Retina (tissue), 1 donor: ENCODE data around the gene AGT.
"Not testable (repeated sequence)": the region's sequence is repeated elsewhere in the genome, so short reads cannot be mapped to it uniquely, and the experiment has no call there.

Source experiments
- DNase-seq: peaks from one replicate; pipeline ENCODE4 v3.0.0-alpha.2; 2016

The AGT gene

DNA sequence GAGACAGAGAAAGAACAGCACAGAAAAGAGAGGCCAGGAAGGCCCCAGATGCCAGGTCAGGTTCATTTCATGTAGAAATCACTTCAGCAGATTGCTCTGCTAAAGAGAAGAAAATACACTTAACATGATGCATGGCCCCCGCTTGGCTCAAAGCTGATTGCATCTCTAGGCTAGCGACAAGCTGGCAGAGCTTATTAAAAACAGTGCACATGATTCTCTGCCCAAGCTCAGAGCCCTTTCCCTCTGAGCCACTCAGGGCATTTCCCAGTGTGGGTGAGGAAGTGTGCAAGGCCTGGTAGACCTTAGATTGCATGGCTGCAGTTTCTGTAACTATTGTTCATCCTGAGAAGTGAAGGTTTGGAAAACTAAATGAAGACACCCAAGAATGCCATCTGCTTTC, 30.0 kb upstream of the AGT start:
- DNase-seq, result no peak

DNA sequence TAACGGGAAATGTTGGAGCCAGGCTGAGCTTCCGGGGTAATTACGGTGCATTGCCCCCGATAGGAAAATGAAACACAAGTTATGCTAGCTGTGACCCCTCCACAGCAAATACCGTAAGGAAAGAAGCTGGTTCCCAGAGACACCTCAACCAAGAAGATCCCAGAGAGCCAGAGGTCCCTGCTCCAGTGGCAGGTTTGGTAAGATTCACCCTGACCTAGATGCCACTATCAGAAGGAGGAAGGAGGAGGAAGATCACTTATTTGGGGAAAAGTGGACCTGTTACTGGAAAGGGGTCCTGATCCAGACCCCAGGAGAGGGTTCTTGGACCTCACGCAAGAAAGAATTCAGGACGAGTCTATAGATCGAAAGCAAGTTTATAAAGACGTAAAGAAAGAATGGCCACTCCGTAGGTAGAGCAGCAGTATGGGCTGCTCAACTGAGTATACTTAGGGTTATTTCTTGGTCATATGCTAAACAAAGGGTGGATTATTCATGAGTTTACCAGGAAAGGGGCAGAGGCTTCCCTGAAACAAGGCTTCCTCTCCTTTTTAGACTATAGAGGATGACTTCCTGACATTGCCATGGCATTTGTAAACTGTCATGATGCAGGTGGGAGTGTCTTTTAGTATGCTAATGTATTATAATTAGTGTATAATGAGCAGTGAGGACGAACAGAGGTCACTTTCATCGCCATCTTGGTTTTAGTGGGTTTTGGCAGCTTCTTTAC, 25.8 kb upstream of the AGT start:
- DNase-seq, result no peak

DNA sequence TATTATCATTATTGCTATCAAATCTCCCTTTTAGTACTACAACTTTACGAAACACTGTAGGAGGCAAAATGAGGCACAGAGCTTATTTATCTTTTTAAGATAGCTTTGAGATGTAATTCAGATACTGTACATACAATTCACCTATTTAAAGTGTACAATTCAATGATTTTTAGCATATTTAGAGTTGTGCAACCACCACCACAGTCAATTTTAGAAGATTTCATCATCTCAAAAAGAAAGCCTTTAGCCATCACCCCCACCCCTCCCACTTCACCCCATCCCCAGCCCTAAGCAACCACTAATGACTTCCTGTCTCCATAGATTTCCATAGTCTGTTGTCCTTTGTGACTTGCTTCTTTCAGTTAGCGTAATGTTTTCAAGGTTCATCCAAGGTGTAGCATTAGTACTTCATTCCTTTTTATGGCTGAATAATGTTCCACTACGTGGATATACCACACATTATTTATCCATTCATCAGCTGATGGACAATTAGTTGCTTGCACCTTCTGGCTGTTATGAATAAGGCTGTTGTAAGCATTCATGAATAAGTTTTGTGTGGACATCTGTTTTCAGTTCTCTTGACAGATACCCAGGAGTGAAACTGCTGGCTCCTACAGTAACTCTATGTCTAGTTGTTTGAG, 23.8 kb upstream of the AGT start:
- no peak for DNase-seq

DNA sequence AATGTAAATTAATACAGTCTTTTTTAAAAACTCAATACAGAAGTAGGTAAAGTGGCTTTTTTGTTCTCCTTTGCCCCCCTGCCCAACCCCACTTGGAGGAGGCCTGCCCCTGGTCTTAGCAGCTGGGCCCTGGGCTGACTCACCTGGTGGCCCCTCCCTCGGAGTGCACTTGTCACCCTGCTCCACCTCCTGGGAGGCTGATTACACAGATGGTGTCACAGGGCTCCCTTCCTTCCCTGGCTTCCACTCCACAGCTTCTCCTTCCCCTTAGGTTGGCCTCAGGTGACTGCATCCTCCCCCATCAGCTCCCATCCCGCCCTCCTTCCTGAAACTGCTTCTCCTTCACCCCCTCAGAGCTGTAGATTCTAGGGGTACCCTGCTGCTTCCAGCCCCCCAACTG, 21.5 kb upstream of the AGT start:
- DNase-seq, result no peak

DNA sequence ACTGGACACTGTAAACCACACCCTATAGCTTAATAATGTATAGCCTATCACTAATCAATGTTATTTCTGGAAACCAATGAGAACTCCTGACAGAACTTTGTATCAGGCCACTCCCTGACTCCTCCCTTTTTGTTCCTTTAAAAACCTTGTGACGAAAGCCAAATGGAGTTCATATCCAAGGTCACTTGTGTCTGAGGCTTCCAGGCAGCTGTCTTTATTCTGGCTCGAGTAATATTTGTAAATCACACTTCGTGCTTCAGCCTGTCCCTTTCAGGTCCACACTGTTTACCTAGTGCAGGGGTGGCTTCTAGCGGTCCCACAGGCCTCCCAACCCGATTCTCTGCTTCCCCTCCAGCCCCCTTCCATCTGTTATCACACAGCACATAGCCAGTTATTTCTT, 17.1 kb upstream of the AGT start:
- no peak for DNase-seq

DNA sequence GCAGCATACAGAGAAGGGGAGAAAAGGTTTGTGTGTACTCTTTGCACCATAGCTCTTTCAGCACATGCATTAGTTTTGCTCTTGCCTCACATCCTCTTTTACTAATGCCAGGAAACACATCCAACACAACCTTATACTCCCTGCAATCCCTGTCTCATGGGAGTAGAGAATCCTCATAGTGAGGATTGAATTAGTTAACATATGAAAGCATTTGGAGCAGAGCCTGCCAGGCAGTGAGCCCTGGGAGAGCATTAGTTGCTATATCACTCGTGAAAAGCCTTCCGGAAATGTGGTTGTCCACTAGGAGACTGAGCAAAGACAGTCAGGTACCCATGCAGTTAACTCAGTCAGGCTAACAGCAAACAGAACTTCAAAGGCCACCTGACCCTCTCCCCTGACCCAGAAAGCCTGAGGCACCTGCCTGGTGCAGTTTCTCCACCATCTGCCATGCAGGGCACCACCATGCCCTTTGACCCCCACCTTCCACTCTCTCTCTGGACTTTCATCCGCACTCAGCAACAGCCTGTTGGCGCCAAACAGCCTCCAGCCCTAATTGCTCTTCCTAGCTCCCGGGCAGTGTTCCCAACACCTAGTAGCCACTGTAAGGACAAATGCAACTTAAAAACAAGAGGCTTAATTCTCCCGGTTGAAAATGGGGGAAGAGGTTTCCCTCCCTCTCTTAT, 14.9 kb upstream of the AGT start:
- DNase-seq, result no peak

DNA sequence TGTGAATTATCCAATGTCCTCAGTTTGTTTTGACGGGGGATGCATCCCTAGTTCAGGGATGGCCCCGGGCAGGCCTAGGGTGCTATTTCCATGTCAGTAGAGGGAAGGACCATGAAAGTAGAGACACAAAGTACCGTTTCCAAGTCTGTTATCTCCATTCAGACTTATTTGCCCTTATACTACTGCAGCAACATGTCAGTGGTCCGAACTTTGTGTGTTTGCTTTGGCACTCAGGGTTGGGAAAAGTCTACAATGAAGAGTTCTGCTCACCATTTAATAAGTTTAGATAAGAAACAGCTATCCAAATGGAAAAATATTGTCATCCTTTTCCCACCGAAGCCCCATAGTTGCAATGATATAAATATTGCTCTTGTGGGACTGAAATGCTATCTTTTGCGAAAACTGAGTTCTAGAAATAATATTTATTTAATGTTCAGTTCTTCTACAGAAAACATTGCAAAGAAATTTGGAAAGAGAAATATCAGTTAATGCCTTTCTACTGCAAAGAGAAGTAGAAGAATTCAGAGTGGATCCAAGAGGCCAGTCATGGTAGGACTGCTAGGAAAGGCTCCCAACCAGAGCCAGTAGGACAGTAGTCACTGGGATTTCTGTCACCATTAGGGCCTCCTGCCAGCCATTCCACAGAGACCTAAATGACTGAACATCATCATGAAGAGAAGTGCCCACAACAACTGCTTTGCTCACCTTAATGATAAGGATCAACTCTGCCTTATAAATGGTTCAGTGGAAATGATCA, 11.5 kb upstream of the AGT start:
- DNase-seq, result no peak

DNA sequence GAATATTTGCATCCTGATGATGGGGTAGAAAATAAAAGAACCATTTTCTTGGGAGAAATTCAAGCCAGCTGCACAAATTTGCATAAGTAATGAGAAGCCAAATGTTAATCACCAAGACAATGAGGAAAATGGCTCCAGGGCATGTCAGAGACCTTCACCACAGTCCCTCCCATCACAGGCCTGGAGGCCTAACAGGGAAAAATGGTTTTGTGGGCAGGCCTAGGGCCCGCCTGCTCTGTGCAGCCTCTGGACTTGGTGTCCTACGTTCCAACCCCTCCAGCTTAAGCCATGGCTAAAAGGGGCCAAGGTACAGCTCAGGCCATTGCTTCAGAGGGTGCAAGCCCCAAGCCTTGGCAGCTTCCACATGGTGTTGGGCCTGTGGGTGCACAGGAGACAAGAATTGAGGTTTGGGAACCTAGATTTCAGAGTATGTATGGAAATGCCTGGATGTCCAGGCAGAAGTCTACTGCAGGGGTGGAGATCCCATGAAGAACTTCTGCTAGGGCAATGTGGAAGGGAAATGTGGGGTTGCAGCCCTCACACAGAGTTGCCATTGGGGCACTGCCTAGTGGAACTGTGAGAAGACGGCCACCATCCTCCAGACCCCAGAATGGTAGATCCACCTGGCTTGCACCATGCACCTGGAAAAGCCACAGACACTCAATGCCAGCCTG, 8.1 kb upstream of the AGT start:
- DNase-seq, result not testable (repeated sequence)

DNA sequence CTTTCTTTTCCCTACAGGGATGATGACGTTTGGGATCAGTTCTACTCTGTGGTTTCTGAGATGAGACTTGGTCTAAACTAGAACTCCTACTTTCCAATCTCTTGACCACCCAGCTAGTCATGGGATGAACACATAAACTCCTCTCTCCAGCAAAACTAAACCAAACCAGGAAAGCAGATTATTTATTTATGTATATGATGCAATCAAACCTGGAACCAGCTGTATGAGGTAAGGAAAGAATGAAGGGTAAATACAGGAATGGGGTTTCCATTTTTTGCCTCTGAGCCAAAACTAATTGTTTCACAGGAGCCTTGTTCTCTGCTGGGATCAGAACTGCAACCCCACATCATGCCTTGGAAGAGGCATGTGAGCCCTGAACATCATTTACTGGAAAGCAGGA, 3.3 kb upstream of the AGT start:
- DNase-seq, result no peak

DNA sequence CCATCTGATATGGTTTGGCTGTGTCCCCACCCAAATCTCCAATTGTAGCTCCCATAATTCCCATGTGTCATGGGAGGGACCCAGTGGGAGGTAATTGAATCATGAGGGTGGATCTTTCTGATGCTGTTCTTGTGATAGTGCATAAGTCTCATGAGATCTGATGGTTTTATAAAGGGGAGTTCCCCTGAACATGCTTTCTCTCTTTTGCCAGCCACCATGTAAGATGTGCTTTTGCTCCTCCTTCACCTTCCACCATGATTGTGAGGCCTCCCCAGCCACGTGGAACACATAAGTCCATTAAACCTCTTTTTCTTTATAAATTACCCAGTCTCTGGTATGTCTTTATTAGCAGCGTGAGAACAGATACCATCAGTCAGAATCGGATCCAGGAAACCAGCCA, 2.5 kb upstream of the AGT start:
- not testable (repeated sequence) for DNase-seq

DNA sequence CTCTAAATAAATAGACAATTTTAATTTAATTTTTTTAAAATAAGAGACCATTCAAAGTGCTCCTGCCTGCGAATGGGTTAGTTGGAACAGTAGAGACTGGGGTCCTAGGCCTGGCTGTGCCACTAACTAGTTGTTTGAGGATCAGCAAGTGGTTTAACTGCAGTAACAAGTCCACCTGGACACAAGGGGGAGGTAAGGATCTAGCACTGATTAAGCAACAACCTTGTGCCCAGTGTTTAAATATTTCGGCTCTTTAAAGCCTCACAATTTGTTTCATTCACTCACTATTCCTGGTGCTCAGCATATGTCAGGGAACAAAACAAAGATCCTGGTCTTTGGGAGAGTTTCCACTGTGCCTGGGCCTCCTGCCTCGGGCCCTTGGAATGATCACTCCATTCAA, 1.6 kb upstream of the AGT start:
- no peak for DNase-seq

DNA sequence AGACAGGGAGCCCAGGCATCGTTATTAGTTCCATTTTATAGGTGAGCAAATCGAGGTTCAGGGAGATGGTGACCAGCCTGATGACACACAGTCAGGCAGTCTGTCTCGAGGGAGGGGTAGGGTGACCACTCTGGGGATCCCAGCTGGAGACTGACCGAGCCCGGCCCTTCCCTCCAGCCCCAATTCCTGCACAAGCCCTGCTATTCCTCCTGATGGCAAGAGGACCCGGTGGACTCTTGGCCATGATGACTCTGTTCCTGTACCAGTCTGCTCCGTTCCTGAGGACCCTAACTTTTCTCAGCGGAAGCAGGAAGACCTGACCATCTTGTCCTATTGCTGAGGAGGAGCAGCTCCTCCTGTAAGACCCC, 391 bp downstream of the AGT start:
- DNase-seq, result no peak

DNA sequence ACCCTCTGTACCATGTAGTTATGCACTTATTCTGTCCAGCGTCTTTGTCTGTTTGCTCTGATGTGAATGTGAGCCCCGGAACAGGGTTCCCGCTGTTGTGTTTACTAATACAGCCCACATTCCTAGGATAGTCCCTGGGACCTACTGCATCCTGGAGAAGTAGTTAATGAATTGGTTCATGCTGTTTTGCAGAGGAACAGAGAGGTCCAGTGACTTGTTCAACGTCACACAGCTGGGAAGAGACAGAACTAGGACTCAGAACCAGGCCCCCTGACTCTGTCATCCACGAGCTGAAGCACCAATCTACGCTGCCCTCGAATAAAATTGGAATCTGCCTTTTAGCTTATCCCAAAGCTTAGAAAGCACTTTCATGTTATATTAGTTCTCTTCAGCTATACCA, 784 bp downstream of the AGT start:
- no peak for DNase-seq

DNA sequence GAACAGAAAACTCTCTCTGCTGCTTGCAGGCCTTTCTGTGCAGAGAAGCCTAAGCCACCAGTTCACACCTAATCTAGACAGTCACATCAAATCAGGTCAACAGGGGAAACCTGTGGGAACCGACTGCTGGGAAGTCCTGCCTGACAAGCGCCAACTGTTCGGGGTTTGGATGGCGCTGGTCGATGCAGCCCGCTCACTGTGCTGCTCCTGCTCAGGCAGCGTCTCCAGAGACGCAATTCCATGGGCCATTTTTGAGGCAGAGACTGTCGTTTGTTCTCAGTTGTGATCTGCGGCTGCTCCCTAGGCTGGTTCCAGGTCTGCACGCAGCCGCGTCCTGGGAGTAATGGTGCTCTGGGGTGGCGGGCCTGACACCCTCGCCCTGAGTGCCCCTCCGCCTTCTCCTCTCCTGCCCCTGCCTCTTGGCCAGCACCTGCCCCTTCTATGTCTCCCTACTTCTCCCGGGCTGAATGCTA, 1.4 kb downstream of the AGT start:
- DNase-seq, result peak; percentile 59

DNA sequence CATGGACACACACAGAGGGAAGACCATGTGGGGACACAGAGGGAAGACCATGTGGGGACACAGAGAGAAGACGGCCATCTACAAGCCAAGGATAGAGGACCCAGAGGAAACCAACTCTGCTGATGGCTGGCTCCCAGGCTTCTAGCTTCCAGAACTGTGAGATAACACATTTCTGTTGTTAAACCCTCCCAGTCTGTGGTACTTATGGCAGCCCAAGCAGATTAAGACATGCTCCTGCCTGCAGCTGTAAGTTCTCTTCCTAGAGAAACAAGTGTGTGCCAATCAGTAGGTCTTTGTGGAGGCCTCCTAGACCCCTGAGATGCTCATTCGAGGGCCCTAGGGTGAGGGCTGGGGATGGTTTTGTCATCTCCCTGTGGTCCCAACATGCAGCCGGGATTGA, 2.7 kb downstream of the AGT start:
- no peak for DNase-seq

DNA sequence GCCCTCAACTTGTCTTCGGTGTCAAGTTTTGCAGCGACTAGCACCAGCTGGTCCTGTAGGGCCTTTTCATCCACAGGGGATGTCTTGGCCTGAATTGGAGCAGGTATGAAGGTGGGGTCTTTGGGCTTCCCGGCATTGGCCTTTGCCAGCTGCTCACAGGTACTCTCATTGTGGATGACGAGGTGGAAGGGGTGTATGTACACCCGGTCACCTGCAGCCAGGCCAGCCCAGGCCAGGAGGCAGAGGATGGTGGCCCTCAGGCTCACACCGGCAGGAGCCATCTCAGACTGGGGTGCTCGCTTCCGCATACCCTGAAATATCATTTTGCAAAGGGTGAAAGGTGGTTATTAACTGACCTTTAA, 3.4 kb downstream of the AGT start:
- no peak for DNase-seq

DNA sequence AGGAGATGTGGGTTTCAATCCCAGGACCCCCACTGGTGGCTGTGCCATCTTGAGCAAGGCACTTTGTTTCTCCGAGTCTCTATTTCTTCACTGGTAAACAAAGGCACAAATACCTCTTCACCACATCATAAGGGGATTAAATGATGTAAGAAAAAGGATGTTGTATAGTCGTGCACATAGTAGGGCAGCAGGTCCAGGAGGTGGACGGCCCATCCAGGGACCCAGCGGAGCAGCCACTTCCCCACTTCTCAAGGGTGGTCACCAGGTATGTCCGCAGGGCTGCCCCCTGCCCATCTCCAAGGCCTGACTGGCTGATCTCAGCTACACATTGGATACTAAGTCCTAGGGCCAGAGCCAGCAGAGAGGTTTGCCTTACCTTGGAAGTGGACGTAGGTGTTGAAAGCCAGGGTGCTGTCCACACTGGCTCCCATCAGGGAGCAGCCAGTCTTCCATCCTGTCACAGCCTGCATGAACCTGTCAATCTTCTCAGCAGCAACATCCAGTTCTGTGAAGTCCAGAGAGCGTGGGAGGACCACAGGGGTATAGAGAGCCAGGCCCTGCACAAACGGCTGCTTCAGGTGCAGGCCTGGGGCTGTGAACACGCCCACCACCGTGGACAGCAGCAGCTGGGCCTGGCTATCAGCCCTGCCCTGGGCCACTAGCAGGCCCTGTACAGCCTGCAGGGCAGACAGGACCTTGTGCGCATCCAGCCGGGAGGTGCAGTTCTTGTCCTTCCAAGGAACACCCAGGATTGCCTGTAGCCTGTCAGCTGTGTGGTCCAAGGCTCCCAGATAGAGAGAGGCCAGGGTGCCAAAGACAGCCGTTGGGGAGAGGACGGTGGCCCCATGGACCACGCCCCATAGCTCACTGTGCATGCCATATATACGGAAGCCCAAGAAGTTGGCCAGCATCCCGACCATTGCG, 4.0 kb downstream of the AGT start:
- DNase-seq, result no peak

DNA sequence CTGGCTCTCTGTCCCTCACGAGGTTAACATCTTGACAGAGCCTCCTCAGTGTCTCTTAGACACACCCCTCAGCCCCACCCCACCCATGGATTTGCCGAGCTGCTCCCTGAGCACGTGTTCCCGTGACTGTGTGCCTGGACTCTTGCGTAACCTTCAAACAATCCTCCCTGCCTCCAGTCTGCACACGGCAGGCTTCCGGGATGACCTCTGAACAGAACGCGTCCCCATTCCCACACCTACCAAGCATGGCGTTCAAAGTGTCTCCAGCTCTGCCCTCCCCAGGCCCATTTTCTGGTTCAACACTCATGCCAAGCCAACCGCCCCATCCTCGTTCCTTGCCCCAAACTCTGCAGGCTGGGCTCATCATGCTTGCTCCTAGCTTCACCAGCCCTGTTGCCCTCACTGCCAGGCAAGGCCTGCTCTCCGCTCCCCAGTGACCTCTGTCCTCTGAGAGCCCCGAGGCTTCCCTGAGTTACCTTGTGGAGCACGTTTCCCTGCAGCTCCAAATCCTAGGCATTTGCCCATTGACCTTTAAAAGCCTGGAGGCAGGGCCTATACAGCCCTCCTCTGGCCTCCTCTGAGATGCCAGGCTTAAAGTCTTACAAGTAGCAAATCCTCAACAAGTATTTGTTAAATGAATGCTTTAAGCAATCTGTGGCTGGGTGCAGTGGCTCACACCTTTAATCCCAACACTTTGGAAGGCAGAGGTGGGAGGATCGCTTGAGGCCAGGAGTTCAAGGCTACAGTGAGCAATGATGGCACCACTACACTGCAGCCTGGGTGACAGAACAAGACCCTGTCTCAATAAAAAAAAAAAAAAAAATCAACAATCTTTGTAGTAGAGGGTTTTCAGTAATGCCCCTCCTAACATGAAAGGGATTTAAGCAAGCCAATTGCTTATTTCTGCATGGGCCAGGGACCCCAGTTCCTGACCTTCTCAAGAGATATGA, 5.0 kb downstream of the AGT start:
- no peak for DNase-seq

DNA sequence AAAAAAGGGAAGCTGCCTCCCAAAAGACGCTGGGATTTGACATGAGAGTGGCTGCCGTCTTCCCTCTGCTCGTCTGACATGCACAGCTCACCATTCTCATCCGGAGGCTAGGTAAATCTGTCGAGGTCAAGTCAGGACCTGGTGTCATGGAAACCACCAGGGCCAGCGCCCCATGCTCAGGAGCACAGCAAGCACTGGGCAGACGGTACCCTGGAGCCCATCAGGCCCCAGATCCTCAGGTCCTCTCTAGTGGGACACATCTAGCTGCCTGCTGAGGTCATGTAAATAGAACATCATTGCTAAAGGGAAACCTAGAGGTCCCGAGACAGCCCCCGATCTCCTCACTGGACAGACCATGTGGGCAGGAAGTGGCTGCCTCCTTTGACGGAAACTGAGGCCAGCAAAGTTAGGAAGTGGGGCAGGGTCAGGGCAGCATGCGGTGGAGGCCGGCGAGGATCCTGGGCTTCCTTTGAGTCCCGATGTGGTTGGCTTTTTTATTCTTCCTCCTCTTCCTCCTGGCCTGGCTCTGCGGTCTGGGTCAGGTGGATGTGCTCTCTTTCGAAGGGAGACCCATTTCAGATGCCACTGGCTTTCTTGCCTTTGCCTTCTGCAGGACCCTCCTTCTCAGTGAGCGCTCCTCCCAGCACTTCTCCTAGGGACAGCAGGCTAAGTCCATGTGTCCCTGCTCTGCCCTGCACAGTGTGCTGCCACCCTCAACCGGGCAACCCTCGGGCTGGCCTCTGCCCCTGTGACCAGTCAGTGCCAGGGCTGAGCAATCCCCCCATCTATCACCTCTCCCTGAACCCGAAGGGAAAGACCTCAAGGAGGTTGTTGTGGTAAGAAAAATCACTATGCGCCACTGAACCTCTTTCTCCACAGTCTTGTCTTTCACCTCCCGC, 5.9 kb downstream of the AGT start:
- DNase-seq, result no peak
